AG10803 (cell line): Measurements from ENCODE around the gene TBX18.

Experiments used
- DNase-seq: peaks from one replicate; pipeline ENCODE4 v3.0.0; 2010; ENCODE audit warnings: low read depth
- H3K4me3 ChIP-seq: 2 replicates; pipeline ENCODE4 v1.5.1; 2011; ENCODE audit warnings: mild to moderate bottlenecking, low read length, control low read depth
- CTCF ChIP-seq: conservative IDR thresholded peaks from 2 replicates; pipeline ENCODE4 v1.5.1; 2011; ENCODE audit warnings: mild to moderate bottlenecking, low read length, control low read depth, inconsistent platforms

TBX18 gene

DNA sequence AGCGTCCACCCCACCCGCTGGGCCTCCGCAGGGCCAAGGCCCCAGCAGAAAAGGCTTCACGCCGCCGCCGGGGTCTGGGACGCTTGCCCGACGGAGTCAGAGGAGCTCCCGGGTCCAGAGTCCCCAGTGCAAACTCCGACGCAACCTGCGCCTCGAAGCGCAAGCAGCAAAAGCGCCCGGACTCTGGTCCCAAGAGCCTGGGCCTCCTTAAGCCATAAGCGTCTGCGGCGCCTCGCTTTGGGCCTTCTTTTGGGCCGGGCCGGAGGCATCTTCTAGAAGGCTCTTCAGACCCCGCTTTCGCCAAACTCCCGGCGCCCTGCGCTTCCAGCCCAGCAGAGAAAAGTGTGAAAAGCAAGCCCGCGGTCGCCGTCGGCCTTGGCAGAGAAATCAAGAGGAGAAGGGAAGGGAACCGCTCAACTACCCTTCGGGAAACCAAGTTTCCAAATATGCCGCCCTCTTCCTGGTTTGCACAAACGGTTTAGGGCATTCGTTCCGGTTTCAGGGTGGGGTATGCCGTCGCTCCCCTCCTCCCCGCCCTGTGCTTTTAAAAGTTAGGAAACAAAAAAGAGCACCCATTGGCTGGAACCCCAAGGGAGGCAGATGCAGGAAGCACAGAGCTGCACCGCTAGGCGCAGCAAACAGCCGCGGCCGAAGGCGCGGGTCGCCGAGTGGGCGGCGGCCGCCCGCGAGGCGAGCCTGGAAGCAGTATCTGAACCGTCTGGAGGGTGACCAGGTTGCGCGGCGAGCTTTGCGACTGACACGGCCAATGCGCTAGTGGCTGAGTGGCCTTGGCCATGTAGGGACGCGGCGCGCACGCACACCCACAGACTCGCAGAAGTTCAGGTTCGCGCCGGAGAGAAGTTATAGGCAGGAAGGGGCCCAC lies 1.2 kb downstream of the TBX18 start:
- peak overlapping the region; percentile 73 for H3K4me3 ChIP-seq
- peak; percentile 25; the same call in 1 of the 2 replicates for TF ChIP-seq CTCF
- peak; percentile 90 for DNase-seq

GRCh38 chr6:84762220-84763002 lies 2.0 kb downstream of the TBX18 start:
- TF ChIP-seq CTCF = peak; percentile 54
- peak; percentile 64 for DNase-seq
- peak overlapping the region; percentile 73 for H3K4me3 ChIP-seq

GRCh38 chr6:84758486-84758885 lies 5.9 kb downstream of the TBX18 start:
- DNase-seq = no peak
- TF ChIP-seq CTCF = no peak
- H3K4me3 ChIP-seq = no peak overlapping the region

DNA sequence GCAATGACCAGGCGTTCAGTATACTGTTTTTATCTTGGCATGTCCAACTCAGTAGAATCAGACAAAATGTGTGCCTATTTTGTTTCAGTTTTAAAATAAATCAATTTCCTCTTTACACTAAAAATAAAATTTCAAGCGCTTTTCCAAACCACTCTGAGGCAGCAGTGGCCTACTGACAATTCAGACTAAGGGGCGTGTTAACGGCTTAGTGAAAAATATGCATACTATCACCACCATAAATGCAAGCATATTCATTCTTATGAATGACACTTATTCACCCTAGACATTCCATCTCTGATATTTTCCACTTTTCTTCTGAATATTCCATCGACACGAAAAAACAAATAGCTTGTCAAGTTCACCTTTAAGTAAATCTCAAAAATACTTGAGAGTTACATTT lies 7.5 kb downstream of the TBX18 start:
- TF ChIP-seq CTCF = no peak
- no peak for DNase-seq
- H3K4me3 ChIP-seq = no peak overlapping the region

DNA sequence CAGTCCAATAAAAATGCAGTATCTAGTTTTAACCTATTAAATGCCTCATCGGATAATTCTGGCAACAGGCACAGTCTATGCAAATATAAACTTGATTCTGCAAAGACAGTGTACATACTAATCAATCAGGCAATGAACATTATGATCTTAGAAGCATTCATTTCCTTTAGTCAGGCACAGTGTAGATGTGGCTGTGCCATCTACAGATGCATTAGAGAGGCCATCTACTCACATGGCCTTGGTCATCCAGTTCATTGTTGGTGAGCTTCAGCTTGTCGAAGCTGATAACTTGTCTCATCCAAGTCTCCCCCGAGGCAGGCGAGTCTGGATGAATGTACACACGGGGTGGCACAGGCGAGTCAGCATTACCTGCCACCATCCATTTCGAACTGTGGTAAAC lies 7.9 kb downstream of the TBX18 start:
- H3K4me3 ChIP-seq = no peak overlapping the region
- no peak for TF ChIP-seq CTCF
- DNase-seq = no peak

DNA sequence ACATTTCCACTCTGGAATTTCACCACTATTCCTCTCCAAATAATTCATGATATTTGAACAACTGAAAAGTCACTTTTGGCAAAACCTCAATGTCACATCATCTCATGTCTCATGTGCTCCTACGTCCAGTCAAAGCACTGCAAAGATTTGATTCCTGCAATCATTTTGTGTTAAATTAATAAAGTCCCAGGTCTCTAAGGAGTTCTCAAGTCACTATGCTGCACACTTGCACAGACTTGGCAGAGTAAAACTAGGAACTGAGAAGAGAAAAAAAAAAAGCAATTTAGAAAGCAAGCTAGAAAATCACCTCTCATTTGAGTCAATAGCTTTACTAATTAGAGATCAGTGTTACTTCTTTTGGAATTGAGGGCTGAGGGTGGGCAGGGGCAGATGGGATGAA lies 11.2 kb downstream of the TBX18 start:
- no peak overlapping the region for H3K4me3 ChIP-seq
- TF ChIP-seq CTCF = no peak
- DNase-seq = no peak
